GM23338 (cell line): ENCODE results near the gene LEKR1.

ENCODE experiments used
- CREB1 ChIP-seq: fragments of 250-450 bp; sonication (Bioruptor Pico); IDR thresholded peaks from 2 replicates; pipeline ENCODE4 v1.5.0; 2020; ENCODE audit warnings: low read depth, mild to moderate bottlenecking, moderate library complexity
- JUNB ChIP-seq: IDR thresholded peaks from one replicate; pipeline ENCODE4 v1.6.1; 2016; ENCODE audit warnings: antibody characterized with exemption; ENCODE audit not compliant: unreplicated experiment

GRCh38 chr3:156919818-156920217 is 93.7 kb downstream of the LEKR1 start:
- TF ChIP-seq JUNB (no peak), CREB1 (CRISPR knock-in tag) (no peak)
